ENCODE measurements around the gene P3H1.

P3H1 gene

GRCh38 chr1:42742617-42743316, 24.1 kb downstream of the P3H1 start:
- H3K36me3 Mint-ChIP-seq (ENCODE audit: low read depth) = no peaks in the 10 kb centered on the region
- H3K9me3 Mint-ChIP-seq = no peaks in the 10 kb centered on the region
- H3K4me3 Mint-ChIP-seq = no peak overlapping the region
- no peaks in the 10 kb centered on the region for H3K27me3 Mint-ChIP-seq
- H3K4me1 Mint-ChIP-seq (ENCODE audit: low read depth) = no peaks in the 10 kb centered on the region
- no peak overlapping the region for H3K27ac Mint-ChIP-seq

GRCh38 chr1:42742141-42742540, 24.7 kb downstream of the P3H1 start:
- H3K4me3 Mint-ChIP-seq = no peak overlapping the region
- H3K27me3 Mint-ChIP-seq = no peaks in the 10 kb centered on the region
- no peaks in the 10 kb centered on the region for H3K36me3 Mint-ChIP-seq (ENCODE audit: low read depth)
- H3K4me1 Mint-ChIP-seq (ENCODE audit: low read depth) = peaks cover 3% of the 10 kb centered on the region
- H3K27ac Mint-ChIP-seq = no peak overlapping the region
- no peaks in the 10 kb centered on the region for H3K9me3 Mint-ChIP-seq

GRCh38 chr1:42741706-42742105, 25.1 kb downstream of the P3H1 start:
- Mint-ChIP-seq H3K27ac (no peak overlapping the region), H3K9me3 (no peaks in the 10 kb centered on the region), H3K36me3 (ENCODE audit: low read depth) (no peaks in the 10 kb centered on the region), H3K27me3 (no peaks in the 10 kb centered on the region), H3K4me3 (no peak overlapping the region), H3K4me1 (ENCODE audit: low read depth) (peaks cover 6% of the 10 kb centered on the region)

- Mint-ChIP-seq H3K4me1 (ENCODE audit: low read depth) (peaks cover 6% of the 10 kb centered on the region), H3K9me3 (no peaks in the 10 kb centered on the region), H3K27me3 (no peaks in the 10 kb centered on the region), H3K27ac (no peak overlapping the region), H3K36me3 (ENCODE audit: low read depth) (no peaks in the 10 kb centered on the region), H3K4me3 (no peak overlapping the region)
Observed at GRCh38 chr1:42740851-42741580, 25.8 kb downstream of the P3H1 start.

GRCh38 chr1:42739753-42740700, 26.8 kb downstream of the P3H1 start, which contains the start of gene CLDN19:
CLDN19 (minus strand) TSS chr1:42740236; CDS start chr1:42740063, 173 bp downstream.
- H3K27me3 Mint-ChIP-seq = no peaks in the 10 kb centered on the region
- H3K9me3 Mint-ChIP-seq = no peaks in the 10 kb centered on the region
- H3K4me1 Mint-ChIP-seq (ENCODE audit: low read depth) = peaks cover 6% of the 10 kb centered on the region
- H3K4me3 Mint-ChIP-seq = no peak within 1 kb of the TSS
- H3K27ac Mint-ChIP-seq = no peak within 1 kb of the TSS
- no peaks in the 10 kb centered on the region for H3K36me3 Mint-ChIP-seq (ENCODE audit: low read depth)

GRCh38 chr1:42738678-42739226, 28.1 kb downstream of the P3H1 start:
- H3K27ac Mint-ChIP-seq = no peak overlapping the region
- peaks cover 6% of the 10 kb centered on the region for H3K4me1 Mint-ChIP-seq (ENCODE audit: low read depth)
- H3K36me3 Mint-ChIP-seq (ENCODE audit: low read depth) = no peaks in the 10 kb centered on the region
- no peak overlapping the region for H3K4me3 Mint-ChIP-seq
- no peaks in the 10 kb centered on the region for H3K27me3 Mint-ChIP-seq
- H3K9me3 Mint-ChIP-seq = no peaks in the 10 kb centered on the region

GRCh38 chr1:42737986-42738677, 28.7 kb downstream of the P3H1 start:
- no peaks in the 10 kb centered on the region for H3K36me3 Mint-ChIP-seq (ENCODE audit: low read depth)
- no peak overlapping the region for H3K27ac Mint-ChIP-seq
- H3K4me3 Mint-ChIP-seq = no peak overlapping the region
- H3K27me3 Mint-ChIP-seq = no peaks in the 10 kb centered on the region
- H3K9me3 Mint-ChIP-seq = no peaks in the 10 kb centered on the region
- peaks cover 6% of the 10 kb centered on the region for H3K4me1 Mint-ChIP-seq (ENCODE audit: low read depth)

GRCh38 chr1:42737257-42737656, 29.6 kb downstream of the P3H1 start:
- Mint-ChIP-seq H3K27me3 (no peaks in the 10 kb centered on the region), H3K4me1 (ENCODE audit: low read depth) (peaks cover 6% of the 10 kb centered on the region), H3K27ac (no peak overlapping the region), H3K4me3 (no peak overlapping the region), H3K9me3 (no peaks in the 10 kb centered on the region), H3K36me3 (ENCODE audit: low read depth) (no peaks in the 10 kb centered on the region)

GRCh38 chr1:42736571-42737200, 30.1 kb downstream of the P3H1 start:
- Mint-ChIP-seq H3K4me1 (ENCODE audit: low read depth) (peaks cover 6% of the 10 kb centered on the region), H3K27ac (peak overlapping the region; percentile 17), H3K27me3 (no peaks in the 10 kb centered on the region), H3K36me3 (ENCODE audit: low read depth) (no peaks in the 10 kb centered on the region), H3K9me3 (no peaks in the 10 kb centered on the region), H3K4me3 (no peak overlapping the region)

GRCh38 chr1:42736152-42736551, 30.7 kb downstream of the P3H1 start:
- H3K36me3 Mint-ChIP-seq (ENCODE audit: low read depth) = no peaks in the 10 kb centered on the region
- peaks cover 6% of the 10 kb centered on the region for H3K4me1 Mint-ChIP-seq (ENCODE audit: low read depth)
- H3K4me3 Mint-ChIP-seq = no peak overlapping the region
- no peak overlapping the region for H3K27ac Mint-ChIP-seq
- no peaks in the 10 kb centered on the region for H3K9me3 Mint-ChIP-seq
- H3K27me3 Mint-ChIP-seq = no peaks in the 10 kb centered on the region

- H3K4me1 Mint-ChIP-seq (ENCODE audit: low read depth) = peaks cover 10% of the 10 kb centered on the region
- H3K36me3 Mint-ChIP-seq (ENCODE audit: low read depth) = no peaks in the 10 kb centered on the region
- no peak overlapping the region for H3K27ac Mint-ChIP-seq
- no peak overlapping the region for H3K4me3 Mint-ChIP-seq
- no peaks in the 10 kb centered on the region for H3K27me3 Mint-ChIP-seq
- H3K9me3 Mint-ChIP-seq = no peaks in the 10 kb centered on the region
Observed at GRCh38 chr1:42735477-42736105, 31.2 kb downstream of the P3H1 start.

GRCh38 chr1:42735056-42735455, 31.8 kb downstream of the P3H1 start:
- no peaks in the 10 kb centered on the region for H3K9me3 Mint-ChIP-seq
- H3K27me3 Mint-ChIP-seq = no peaks in the 10 kb centered on the region
- no peak overlapping the region for H3K27ac Mint-ChIP-seq
- H3K4me1 Mint-ChIP-seq (ENCODE audit: low read depth) = peaks cover 10% of the 10 kb centered on the region
- H3K36me3 Mint-ChIP-seq (ENCODE audit: low read depth) = no peaks in the 10 kb centered on the region
- H3K4me3 Mint-ChIP-seq = no peak overlapping the region

GRCh38 chr1:42734201-42735035, 32.4 kb downstream of the P3H1 start:
- peaks cover 10% of the 10 kb centered on the region for H3K4me1 Mint-ChIP-seq (ENCODE audit: low read depth)
- H3K36me3 Mint-ChIP-seq (ENCODE audit: low read depth) = no peaks in the 10 kb centered on the region
- no peaks in the 10 kb centered on the region for H3K27me3 Mint-ChIP-seq
- no peak overlapping the region for H3K27ac Mint-ChIP-seq
- no peak overlapping the region for H3K4me3 Mint-ChIP-seq
- no peaks in the 10 kb centered on the region for H3K9me3 Mint-ChIP-seq

Measured in stimulated activated naive CD8-positive, alpha-beta T cell treated with anti-CD3 and anti-CD28 coated beads, Interleukin-15, Interleukin-2, amounts not matched to agents 100 ng/mL and 50 ng/mL, for 24 hours (primary cell).